ENCODE data around the gene CAMK1D.

Gene CAMK1D

GRCh38 chr10:12656518-12657142, 307.3 kb downstream of the CAMK1D start:
- no peaks in the 10 kb centered on the region for H3K36me3 ChIP-seq (ENCODE audit: insufficient read depth, low read length)
- no peak overlapping the region for H3K27ac ChIP-seq (ENCODE audit: low read depth, low read length)
- no peaks in the 10 kb centered on the region for H3K4me1 ChIP-seq (ENCODE audit: control insufficient read depth, insufficient read depth, low read length, unreplicated experiment)
- no peak overlapping the region for H2AFZ ChIP-seq (ENCODE audit: low read length, unreplicated experiment)
- H3K79me2 ChIP-seq (ENCODE audit: control insufficient read depth, insufficient read depth, low read length, unreplicated experiment), result no peaks in the 10 kb centered on the region
- no peaks in the 10 kb centered on the region for H3K27me3 ChIP-seq (ENCODE audit: insufficient read depth, low read length)
- H3K4me3 ChIP-seq (ENCODE audit: low read depth, low read length), result no peak overlapping the region

DNA sequence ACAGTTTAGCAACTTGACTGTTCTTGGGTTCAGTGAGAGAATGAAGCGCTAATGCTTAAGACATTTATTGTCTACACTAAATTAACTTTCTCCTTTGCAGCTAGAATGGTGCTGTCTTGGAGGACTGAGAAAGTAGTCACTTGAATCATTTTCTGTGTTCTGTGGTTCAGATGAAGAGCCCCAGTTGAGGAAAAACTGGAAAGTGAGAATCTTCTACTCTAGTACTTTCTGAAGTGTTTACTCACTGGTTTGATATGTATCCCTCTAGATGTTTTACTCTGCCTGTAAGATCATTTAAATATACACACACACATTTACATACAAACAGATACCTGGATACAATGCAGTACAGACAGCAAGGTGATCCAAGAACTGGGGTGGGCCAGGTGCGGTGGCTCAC, 308.1 kb downstream of the CAMK1D start:
- Histone ChIP-seq H3K4me3 (ENCODE audit: low read depth, low read length) (no peak overlapping the region), H3K4me1 (ENCODE audit: control insufficient read depth, insufficient read depth, low read length, unreplicated experiment) (no peaks in the 10 kb centered on the region), H3K27ac (ENCODE audit: low read depth, low read length) (no peak overlapping the region), H2AFZ (ENCODE audit: low read length, unreplicated experiment) (no peak overlapping the region), H3K79me2 (ENCODE audit: control insufficient read depth, insufficient read depth, low read length, unreplicated experiment) (no peaks in the 10 kb centered on the region), H3K36me3 (ENCODE audit: insufficient read depth, low read length) (no peaks in the 10 kb centered on the region), H3K27me3 (ENCODE audit: insufficient read depth, low read length) (no peaks in the 10 kb centered on the region)

DNA sequence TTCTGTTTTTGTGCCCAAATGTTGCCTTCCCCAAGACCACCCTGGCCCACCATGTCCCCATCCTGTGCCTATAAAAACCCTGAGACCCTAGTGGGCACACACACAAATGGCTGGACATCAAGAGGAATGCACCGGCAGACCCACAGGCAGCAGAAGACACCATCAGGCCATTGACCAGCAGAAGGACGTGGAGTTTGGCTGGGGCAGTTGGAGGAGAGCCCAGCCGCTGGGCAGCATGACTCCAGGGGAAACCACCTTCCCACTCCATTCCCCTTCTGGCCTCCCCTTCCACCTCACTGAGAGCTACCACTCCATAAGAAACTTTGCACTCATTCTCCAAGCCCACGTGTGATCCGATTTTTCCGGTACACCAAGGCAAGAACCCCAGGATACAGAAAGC, 309.2 kb downstream of the CAMK1D start:
- H3K79me2 ChIP-seq (ENCODE audit: control insufficient read depth, insufficient read depth, low read length, unreplicated experiment), result no peaks in the 10 kb centered on the region
- H3K27ac ChIP-seq (ENCODE audit: low read depth, low read length), result no peak overlapping the region
- H3K4me1 ChIP-seq (ENCODE audit: control insufficient read depth, insufficient read depth, low read length, unreplicated experiment), result no peaks in the 10 kb centered on the region
- H3K27me3 ChIP-seq (ENCODE audit: insufficient read depth, low read length), result no peaks in the 10 kb centered on the region
- H3K4me3 ChIP-seq (ENCODE audit: low read depth, low read length), result no peak overlapping the region
- H3K36me3 ChIP-seq (ENCODE audit: insufficient read depth, low read length), result no peaks in the 10 kb centered on the region
- no peak overlapping the region for H2AFZ ChIP-seq (ENCODE audit: low read length, unreplicated experiment)

DNA sequence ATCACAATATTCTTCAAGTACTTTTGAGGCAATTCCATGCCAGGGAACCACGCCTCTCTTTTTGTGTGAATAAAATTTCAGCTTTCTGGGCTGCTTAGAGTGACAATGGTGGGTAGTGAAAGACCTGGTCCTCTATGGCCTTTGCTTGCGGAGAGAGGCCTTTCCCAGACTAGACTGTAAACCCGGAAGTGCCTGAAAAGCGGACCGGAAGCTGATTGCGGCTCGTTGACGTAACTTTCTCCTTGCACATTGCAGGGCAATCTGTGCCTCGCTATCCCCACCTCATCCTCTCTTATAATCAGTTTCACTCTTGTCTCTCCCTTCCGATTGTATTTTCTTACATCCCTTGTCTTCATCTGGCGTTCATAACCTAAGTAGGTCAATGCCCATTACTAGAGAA, 310.4 kb downstream of the CAMK1D start:
- H3K4me3 ChIP-seq (ENCODE audit: low read depth, low read length), result no peak overlapping the region
- H3K4me1 ChIP-seq (ENCODE audit: control insufficient read depth, insufficient read depth, low read length, unreplicated experiment), result no peaks in the 10 kb centered on the region
- no peak overlapping the region for H3K27ac ChIP-seq (ENCODE audit: low read depth, low read length)
- H3K79me2 ChIP-seq (ENCODE audit: control insufficient read depth, insufficient read depth, low read length, unreplicated experiment), result no peaks in the 10 kb centered on the region
- no peaks in the 10 kb centered on the region for H3K27me3 ChIP-seq (ENCODE audit: insufficient read depth, low read length)
- H2AFZ ChIP-seq (ENCODE audit: low read length, unreplicated experiment), result no peak overlapping the region
- H3K36me3 ChIP-seq (ENCODE audit: insufficient read depth, low read length), result no peaks in the 10 kb centered on the region

DNA sequence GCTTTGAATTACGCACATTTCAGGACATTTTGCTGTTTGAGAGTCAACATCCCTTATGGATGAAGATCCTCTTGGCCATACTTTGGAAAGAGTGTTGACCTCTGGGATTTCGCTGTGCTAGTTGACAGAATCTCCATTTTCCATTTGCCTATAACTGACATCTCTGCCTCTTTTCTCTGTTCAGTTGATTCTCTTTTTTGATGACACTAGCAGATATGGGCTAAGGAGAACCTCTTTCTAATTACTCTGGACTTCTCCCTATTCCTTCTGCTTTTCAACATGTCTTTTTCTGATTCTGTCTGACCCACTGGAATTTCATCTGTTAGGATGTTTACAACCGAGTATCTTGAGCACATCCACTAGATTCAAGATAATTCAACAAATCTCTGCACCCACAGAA, 311.5 kb downstream of the CAMK1D start:
- no peaks in the 10 kb centered on the region for H3K36me3 ChIP-seq (ENCODE audit: insufficient read depth, low read length)
- H3K4me3 ChIP-seq (ENCODE audit: low read depth, low read length), result no peak overlapping the region
- H2AFZ ChIP-seq (ENCODE audit: low read length, unreplicated experiment), result no peak overlapping the region
- no peak overlapping the region for H3K27ac ChIP-seq (ENCODE audit: low read depth, low read length)
- H3K27me3 ChIP-seq (ENCODE audit: insufficient read depth, low read length), result no peaks in the 10 kb centered on the region
- H3K79me2 ChIP-seq (ENCODE audit: control insufficient read depth, insufficient read depth, low read length, unreplicated experiment), result no peaks in the 10 kb centered on the region
- no peaks in the 10 kb centered on the region for H3K4me1 ChIP-seq (ENCODE audit: control insufficient read depth, insufficient read depth, low read length, unreplicated experiment)

GRCh38 chr10:12661671-12662070, 312.3 kb downstream of the CAMK1D start:
- H3K36me3 ChIP-seq (ENCODE audit: insufficient read depth, low read length), result no peaks in the 10 kb centered on the region
- H3K4me3 ChIP-seq (ENCODE audit: low read depth, low read length), result no peak overlapping the region
- H3K27me3 ChIP-seq (ENCODE audit: insufficient read depth, low read length), result no peaks in the 10 kb centered on the region
- no peaks in the 10 kb centered on the region for H3K79me2 ChIP-seq (ENCODE audit: control insufficient read depth, insufficient read depth, low read length, unreplicated experiment)
- H2AFZ ChIP-seq (ENCODE audit: low read length, unreplicated experiment), result no peak overlapping the region
- no peaks in the 10 kb centered on the region for H3K4me1 ChIP-seq (ENCODE audit: control insufficient read depth, insufficient read depth, low read length, unreplicated experiment)
- no peak overlapping the region for H3K27ac ChIP-seq (ENCODE audit: low read depth, low read length)

GRCh38 chr10:12663863-12664262, 314.5 kb downstream of the CAMK1D start:
- Histone ChIP-seq H3K27me3 (ENCODE audit: insufficient read depth, low read length) (no peaks in the 10 kb centered on the region), H2AFZ (ENCODE audit: low read length, unreplicated experiment) (no peak overlapping the region), H3K79me2 (ENCODE audit: control insufficient read depth, insufficient read depth, low read length, unreplicated experiment) (no peaks in the 10 kb centered on the region), H3K4me3 (ENCODE audit: low read depth, low read length) (no peak overlapping the region), H3K4me1 (ENCODE audit: control insufficient read depth, insufficient read depth, low read length, unreplicated experiment) (no peaks in the 10 kb centered on the region), H3K36me3 (ENCODE audit: insufficient read depth, low read length) (no peaks in the 10 kb centered on the region), H3K27ac (ENCODE audit: low read depth, low read length) (no peak overlapping the region)

- H3K27me3 ChIP-seq (ENCODE audit: insufficient read depth, low read length), result no peaks in the 10 kb centered on the region
- H2AFZ ChIP-seq (ENCODE audit: low read length, unreplicated experiment), result no peak overlapping the region
- no peaks in the 10 kb centered on the region for H3K4me1 ChIP-seq (ENCODE audit: control insufficient read depth, insufficient read depth, low read length, unreplicated experiment)
- H3K27ac ChIP-seq (ENCODE audit: low read depth, low read length), result no peak overlapping the region
- no peak overlapping the region for H3K4me3 ChIP-seq (ENCODE audit: low read depth, low read length)
- H3K36me3 ChIP-seq (ENCODE audit: insufficient read depth, low read length), result no peaks in the 10 kb centered on the region
- H3K79me2 ChIP-seq (ENCODE audit: control insufficient read depth, insufficient read depth, low read length, unreplicated experiment), result no peaks in the 10 kb centered on the region
These were observed 316.2 kb downstream of the CAMK1D start for GRCh38 chr10:12665501-12665900.

GRCh38 chr10:12667052-12667451, 317.7 kb downstream of the CAMK1D start:
- H3K27me3 ChIP-seq (ENCODE audit: insufficient read depth, low read length), result no peaks in the 10 kb centered on the region
- no peaks in the 10 kb centered on the region for H3K79me2 ChIP-seq (ENCODE audit: control insufficient read depth, insufficient read depth, low read length, unreplicated experiment)
- H3K4me3 ChIP-seq (ENCODE audit: low read depth, low read length), result no peak overlapping the region
- no peaks in the 10 kb centered on the region for H3K4me1 ChIP-seq (ENCODE audit: control insufficient read depth, insufficient read depth, low read length, unreplicated experiment)
- H3K27ac ChIP-seq (ENCODE audit: low read depth, low read length), result no peak overlapping the region
- H3K36me3 ChIP-seq (ENCODE audit: insufficient read depth, low read length), result no peaks in the 10 kb centered on the region
- H2AFZ ChIP-seq (ENCODE audit: low read length, unreplicated experiment), result no peak overlapping the region

GRCh38 chr10:12668634-12669033, 319.3 kb downstream of the CAMK1D start:
- no peaks in the 10 kb centered on the region for H3K36me3 ChIP-seq (ENCODE audit: insufficient read depth, low read length)
- no peak overlapping the region for H2AFZ ChIP-seq (ENCODE audit: low read length, unreplicated experiment)
- H3K4me1 ChIP-seq (ENCODE audit: control insufficient read depth, insufficient read depth, low read length, unreplicated experiment), result no peaks in the 10 kb centered on the region
- no peak overlapping the region for H3K27ac ChIP-seq (ENCODE audit: low read depth, low read length)
- no peak overlapping the region for H3K4me3 ChIP-seq (ENCODE audit: low read depth, low read length)
- H3K79me2 ChIP-seq (ENCODE audit: control insufficient read depth, insufficient read depth, low read length, unreplicated experiment), result no peaks in the 10 kb centered on the region
- H3K27me3 ChIP-seq (ENCODE audit: insufficient read depth, low read length), result no peaks in the 10 kb centered on the region

GRCh38 chr10:12670004-12670403, 320.7 kb downstream of the CAMK1D start:
- Histone ChIP-seq H3K4me1 (ENCODE audit: control insufficient read depth, insufficient read depth, low read length, unreplicated experiment) (no peaks in the 10 kb centered on the region), H2AFZ (ENCODE audit: low read length, unreplicated experiment) (no peak overlapping the region), H3K27me3 (ENCODE audit: insufficient read depth, low read length) (no peaks in the 10 kb centered on the region), H3K27ac (ENCODE audit: low read depth, low read length) (no peak overlapping the region), H3K4me3 (ENCODE audit: low read depth, low read length) (no peak overlapping the region), H3K36me3 (ENCODE audit: insufficient read depth, low read length) (no peaks in the 10 kb centered on the region), H3K79me2 (ENCODE audit: control insufficient read depth, insufficient read depth, low read length, unreplicated experiment) (no peaks in the 10 kb centered on the region)

Data from ACC112 (cell line).